CD14-positive monocyte (primary cell): ENCODE results near the gene YAE1. TPM values are rescaled to one million over a fixed set of nuclear protein-coding genes. Genes with fewer than 3 reads are reported as not detected.

ENCODE experiments used
- DNase-seq, 3 donors: peaks; one replicate each; pipeline ENCODE4 v3.0.0-alpha.2; 2011 to 2022
- H2AFZ ChIP-seq: 2 replicates; pipeline ENCODE4 v1.6.0; 2012; ENCODE audit warnings: mild to moderate bottlenecking, low read depth, low read length, inconsistent platforms; ENCODE audit not compliant: insufficient read depth, poor library complexity, severe bottlenecking
- H3K27ac ChIP-seq, 2 donors: 1 replicate in 1 of 2; 2 replicates in 1 of 2; pipeline ENCODE4 v1.5.1; 2012 to 2013; ENCODE audit warnings: low read length in 2 of 2, control low read depth in 1 of 2, inconsistent platforms in 1 of 2, low read depth in 1 of 2, mild to moderate bottlenecking in 1 of 2
- H3K27me3 ChIP-seq, 2 donors: one replicate each; pipeline versions ENCODE4 v1.6.0 to v1.6.1; 2011 to 2013; ENCODE audit warnings: low read length in 2 of 2; ENCODE audit not compliant: control insufficient read depth in 2 of 2, insufficient read depth in 2 of 2
- H3K36me3 ChIP-seq, 2 donors: replicated peaks in 1 of 2; 1 replicate in 1 of 2; 2 replicates in 1 of 2; pipeline versions ENCODE4 v1.5.1 to v1.6.1; 2012 to 2013; ENCODE audit warnings: low read length in 2 of 2, control low read depth in 1 of 2, inconsistent platforms in 1 of 2, mild to moderate bottlenecking in 1 of 2; ENCODE audit not compliant: insufficient read depth in 2 of 2, control insufficient read depth in 1 of 2
- H3K4me1 ChIP-seq, 2 donors: 1 replicate in 1 of 2; 2 replicates in 1 of 2; pipeline versions ENCODE4 v1.5.1 to v1.6.1; 2012 to 2013; ENCODE audit warnings: low read length in 2 of 2, control low read depth in 1 of 2, inconsistent platforms in 1 of 2, mild to moderate bottlenecking in 1 of 2, moderate library complexity in 1 of 2; ENCODE audit not compliant: insufficient read depth in 2 of 2, control insufficient read depth in 1 of 2
- H3K4me2 ChIP-seq: replicated peaks from 2 replicates; pipeline ENCODE3; 2012; ENCODE audit warnings: low read length, moderate library complexity, mild to moderate bottlenecking; ENCODE audit not compliant: poor library complexity, severe bottlenecking; ENCODE audit errors: extremely low read depth
- H3K4me3 ChIP-seq, 3 experiments: fragments of 200-600 bp in 1 of 3; sonication (generic) in 1 of 3; replicated peaks in 1 of 3; 1 replicate in 2 of 3; 2 replicates in 1 of 3; pipeline ENCODE4 v1.5.1; 2011 to 2013; ENCODE audit warnings: low read length in 3 of 3, mild to moderate bottlenecking in 3 of 3, control low read depth in 2 of 3, low read depth in 2 of 3, inconsistent platforms in 1 of 3, moderate library complexity in 1 of 3
- H3K79me2 ChIP-seq: 2 replicates; pipeline ENCODE4 v1.6.0; 2012; ENCODE audit warnings: mild to moderate bottlenecking, control low read depth, inconsistent platforms, low read length, moderate library complexity; ENCODE audit not compliant: insufficient read depth
- H3K9ac ChIP-seq: 2 replicates; pipeline ENCODE4 v1.6.0; 2017; ENCODE audit warnings: low read length, mild to moderate bottlenecking; ENCODE audit not compliant: insufficient read depth, poor library complexity, severe bottlenecking
- H3K9me3 ChIP-seq, 2 donors: replicated peaks in 1 of 2; 1 replicate in 1 of 2; 2 replicates in 1 of 2; pipeline versions ENCODE4 v1.5.1 to v1.6.1; 2012 to 2013; ENCODE audit warnings: low read length in 2 of 2, control low read depth in 1 of 2; ENCODE audit not compliant: control insufficient read depth in 1 of 2, insufficient read depth in 1 of 2
- H4K20me1 ChIP-seq: 2 replicates; pipeline ENCODE4 v1.6.0; 2012; ENCODE audit warnings: mild to moderate bottlenecking, low read length, control low read depth, moderate library complexity; ENCODE audit not compliant: insufficient read depth
- H3K27ac Mint-ChIP-seq, 7 donors: one replicate each; pipeline ENCODE4 v1.8.0; 2020; ENCODE audit warnings: mild to moderate bottlenecking in 7 of 7, mixed read lengths in 7 of 7, moderate library complexity in 6 of 7, inconsistent platforms in 2 of 7
- H3K27me3 Mint-ChIP-seq, 3 donors: one replicate each; pipeline ENCODE4 v1.8.0; 2021 to 2022; ENCODE audit warnings: low read depth in 3 of 3, mild to moderate bottlenecking in 3 of 3, mixed read lengths in 3 of 3, moderate library complexity in 3 of 3, inconsistent platforms in 1 of 3
- H3K36me3 Mint-ChIP-seq, 2 donors: one replicate each; pipeline ENCODE4 v1.8.0; 2020; ENCODE audit warnings: mixed read lengths in 2 of 2, inconsistent platforms in 1 of 2, mild to moderate bottlenecking in 1 of 2
- H3K4me1 Mint-ChIP-seq: one replicate; pipeline ENCODE4 v1.8.0; 2020; ENCODE audit warnings: mild to moderate bottlenecking, mixed read lengths
- H3K4me3 Mint-ChIP-seq, 2 donors: one replicate each; pipeline ENCODE4 v1.8.0; 2020; ENCODE audit warnings: mild to moderate bottlenecking in 2 of 2, mixed read lengths in 2 of 2, moderate library complexity in 1 of 2
- H3K9me3 Mint-ChIP-seq, 7 donors: one replicate each; pipeline ENCODE4 v1.8.0; 2020 to 2022; ENCODE audit warnings: mixed read lengths in 7 of 7, mild to moderate bottlenecking in 6 of 7, moderate library complexity in 6 of 7, inconsistent platforms in 2 of 7
- WGBS: methylation state at CpG from one replicate; pipeline ENCODE4 v1.1.5; 2013; ENCODE audit warnings: missing lambda C conversion rate; ENCODE audit not compliant: insufficient coverage; 5-methylcytosine and 5-hydroxymethylcytosine counted together
- intact Hi-C, 2 donors: fragments of 100-400 bp; cut with micrococcal nuclease; formaldehyde crosslinking; loops; one replicate each; pipeline versions ENCODE4 v1.15.0 to v1.15.1; 2023
- polyA plus RNA-seq, 3 donors: library from polyadenylated mRNA; depleted of rRNA in 1 of 3; unstranded in 2 of 3; stranded (reverse) in 1 of 3; fragments of 300-500 nt in 2 of 3; fragments of >200 nt in 1 of 3; fragmentation: Illumina TruSeq in 2 of 3; gene quantifications; 1 replicate in 2 of 3; 2 replicates in 1 of 3; pipeline ENCODE4 v1.2.3, GENCODE V29; 2012 to 2021
- TF ChIP-seq, protein P1 (sequence below): fragments of 200-600 bp; IDR thresholded peaks from one replicate; pipeline ENCODE4 v1.8.0; 2022; ENCODE audit warnings: antibody characterized with exemption, mild to moderate bottlenecking

The YAE1 gene
- polyA plus RNA-seq, 3 donors, result 1.1 to 3.2 (median 2.7) TPM

DNA sequence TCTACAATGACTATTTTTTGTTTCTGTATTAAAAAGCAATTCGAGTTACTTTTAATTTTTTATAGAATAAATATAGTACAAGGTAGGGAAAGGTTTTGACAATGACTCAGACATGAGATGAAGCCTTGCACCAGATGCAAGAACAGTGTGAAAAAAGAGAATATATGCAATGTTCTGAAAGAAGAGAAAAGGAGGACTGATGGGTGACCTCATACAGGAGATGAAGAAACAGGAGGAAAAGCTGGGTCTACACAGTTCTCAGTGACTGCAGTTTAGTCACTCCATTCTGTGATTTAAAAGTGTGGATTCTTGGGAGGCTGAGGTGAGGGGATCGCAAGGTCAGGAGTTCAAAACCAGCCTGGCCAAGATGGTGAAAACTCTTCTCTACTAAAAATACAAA lies 38.3 kb upstream of the YAE1 start:
- Histone ChIP-seq H3K4me1 (no peaks in the 10 kb centered on the region), H3K79me2 (no peaks in the 10 kb centered on the region), H2AFZ (no peak overlapping the region), H3K9ac (no peak overlapping the region), H3K4me3 (no peak overlapping the region), H3K9me3 (no peaks in the 10 kb centered on the region), H3K36me3 (no peaks in the 10 kb centered on the region), H3K4me2 (no peak overlapping the region), H3K27ac (no peak overlapping the region), H3K27me3 (no peaks in the 10 kb centered on the region), H4K20me1 (no peaks in the 10 kb centered on the region)
- DNase-seq, result no peak
- Mint-ChIP-seq H3K4me3 (no peak overlapping the region), H3K27me3 (peaks cover 4 to 5% (median 4%) of the 10 kb centered on the region in 3 donors), H3K4me1 (peaks cover 2% of the 10 kb centered on the region), H3K9me3 (peaks cover 0 to 2% (median 0%) of the 10 kb centered on the region in 7 donors), H3K27ac (no peak overlapping the region), H3K36me3 (no peaks in the 10 kb centered on the region)
- intact Hi-C loops, result no loop called here
- TF ChIP-seq, protein P1, sequence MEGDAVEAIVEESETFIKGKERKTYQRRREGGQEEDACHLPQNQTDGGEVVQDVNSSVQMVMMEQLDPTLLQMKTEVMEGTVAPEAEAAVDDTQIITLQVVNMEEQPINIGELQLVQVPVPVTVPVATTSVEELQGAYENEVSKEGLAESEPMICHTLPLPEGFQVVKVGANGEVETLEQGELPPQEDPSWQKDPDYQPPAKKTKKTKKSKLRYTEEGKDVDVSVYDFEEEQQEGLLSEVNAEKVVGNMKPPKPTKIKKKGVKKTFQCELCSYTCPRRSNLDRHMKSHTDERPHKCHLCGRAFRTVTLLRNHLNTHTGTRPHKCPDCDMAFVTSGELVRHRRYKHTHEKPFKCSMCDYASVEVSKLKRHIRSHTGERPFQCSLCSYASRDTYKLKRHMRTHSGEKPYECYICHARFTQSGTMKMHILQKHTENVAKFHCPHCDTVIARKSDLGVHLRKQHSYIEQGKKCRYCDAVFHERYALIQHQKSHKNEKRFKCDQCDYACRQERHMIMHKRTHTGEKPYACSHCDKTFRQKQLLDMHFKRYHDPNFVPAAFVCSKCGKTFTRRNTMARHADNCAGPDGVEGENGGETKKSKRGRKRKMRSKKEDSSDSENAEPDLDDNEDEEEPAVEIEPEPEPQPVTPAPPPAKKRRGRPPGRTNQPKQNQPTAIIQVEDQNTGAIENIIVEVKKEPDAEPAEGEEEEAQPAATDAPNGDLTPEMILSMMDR, result no peak
- no CpG with 5 or more reads among the region's 2 CpGs for WGBS

DNA sequence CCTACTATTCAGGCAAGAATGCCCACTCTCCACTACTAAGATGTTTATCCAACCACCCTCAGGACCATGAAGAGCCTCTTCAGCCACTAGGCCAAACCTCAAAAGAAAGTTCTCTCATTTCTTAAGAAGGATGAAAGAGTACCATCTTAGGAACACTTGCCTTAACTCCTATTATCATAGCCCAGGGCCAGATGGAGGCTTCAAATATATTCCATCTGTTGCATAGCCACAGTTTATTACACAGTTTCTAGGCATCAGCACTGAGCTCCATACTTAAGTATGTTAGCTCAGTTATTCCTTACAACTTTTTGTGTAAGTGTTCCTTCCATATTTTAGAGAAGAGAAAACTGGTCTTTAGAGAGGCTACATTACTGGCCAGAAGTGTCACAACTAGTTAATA lies 37.4 kb upstream of the YAE1 start:
- Histone ChIP-seq H3K4me3 (no peak overlapping the region), H3K36me3 (no peaks in the 10 kb centered on the region), H2AFZ (no peak overlapping the region), H3K4me1 (no peaks in the 10 kb centered on the region), H3K4me2 (no peak overlapping the region), H4K20me1 (no peaks in the 10 kb centered on the region), H3K79me2 (no peaks in the 10 kb centered on the region), H3K9ac (no peak overlapping the region), H3K9me3 (no peaks in the 10 kb centered on the region), H3K27ac (no peak overlapping the region), H3K27me3 (no peaks in the 10 kb centered on the region)
- H3K4me1 Mint-ChIP-seq, result peaks cover 2% of the 10 kb centered on the region
- H3K9me3 Mint-ChIP-seq, result peaks cover 0 to 3% (median 0%) of the 10 kb centered on the region in 7 donors
- H3K36me3 Mint-ChIP-seq, result no peaks in the 10 kb centered on the region
- no peak overlapping the region for H3K27ac Mint-ChIP-seq
- peaks cover 4 to 5% (median 4%) of the 10 kb centered on the region in 3 donors for H3K27me3 Mint-ChIP-seq
- intact Hi-C loops, result no loop called here
- H3K4me3 Mint-ChIP-seq, result no peak overlapping the region
- TF ChIP-seq, protein P1, result no peak
- no peak for DNase-seq
